Hepatocyte (in vitro differentiated cells): ENCODE results near the gene HAUS7. TPM values are rescaled to one million over a fixed set of nuclear protein-coding genes. Genes with fewer than 3 reads are reported as not detected.

Source experiments
- DNase-seq: peaks from one replicate; pipeline ENCODE4 v3.0.0-alpha.2; 2016; ENCODE audit warnings: low spot score
- H2AFZ ChIP-seq: fragments of 200-600 bp; sonication (generic); 2 replicates; pipeline ENCODE4 v1.6.0; 2016; ENCODE audit warnings: antibody characterized with exemption, mild to moderate bottlenecking
- H3K27ac ChIP-seq: fragments of 200-600 bp; sonication (generic); 2 replicates; pipeline ENCODE4 v1.5.1; 2016; ENCODE audit warnings: mild to moderate bottlenecking
- H3K27me3 ChIP-seq: fragments of 200-600 bp; sonication (generic); 2 replicates; pipeline ENCODE4 v1.6.1; 2016
- H3K36me3 ChIP-seq: fragments of 200-600 bp; sonication (generic); replicated peaks from 2 replicates; pipeline ENCODE4 v1.5.1; 2016; ENCODE audit warnings: low read depth; ENCODE audit not compliant: insufficient read depth
- H3K4me1 ChIP-seq: fragments of 200-600 bp; sonication (generic); 2 replicates; pipeline ENCODE4 v1.5.1; 2016; ENCODE audit warnings: mild to moderate bottlenecking, moderate library complexity; ENCODE audit not compliant: insufficient read depth
- H3K4me2 ChIP-seq: fragments of 200-600 bp; sonication (generic); 2 replicates; pipeline ENCODE4 v1.6.0; 2016
- H3K4me3 ChIP-seq: fragments of 200-600 bp; sonication (generic); 2 replicates; pipeline ENCODE4 v1.5.1; 2016; ENCODE audit warnings: mild to moderate bottlenecking
- H3K79me2 ChIP-seq: fragments of 200-600 bp; sonication (generic); 2 replicates; pipeline ENCODE4 v1.6.0; 2017; ENCODE audit warnings: mild to moderate bottlenecking
- H3K9me2 ChIP-seq: fragments of 200-600 bp; sonication (generic); replicated peaks from 2 replicates; pipeline ENCODE4 v1.6.0; 2017; ENCODE audit warnings: mild to moderate bottlenecking; ENCODE audit not compliant: insufficient read depth
- H3K9me3 ChIP-seq: fragments of 200-600 bp; sonication (generic); 2 replicates; pipeline ENCODE4 v1.5.1; 2016; ENCODE audit warnings: low read depth, mild to moderate bottlenecking
- H4K20me1 ChIP-seq: fragments of 200-600 bp; sonication (generic); 2 replicates; pipeline ENCODE4 v1.6.0; 2016; ENCODE audit warnings: mild to moderate bottlenecking; ENCODE audit not compliant: insufficient read depth, poor library complexity, severe bottlenecking
- EZH2 ChIP-seq: fragments of 200-600 bp; sonication (generic); IDR thresholded peaks from 2 replicates; pipeline ENCODE4 v1.6.1; 2016; ENCODE audit warnings: antibody characterized with exemption, mild to moderate bottlenecking, borderline replicate concordance
- EZH2phosphoT487 ChIP-seq: fragments of 200-600 bp; sonication (generic); IDR thresholded peaks from one replicate; pipeline ENCODE4 v1.6.1; 2018; ENCODE audit warnings: antibody characterized with exemption, mild to moderate bottlenecking, low read depth, moderate library complexity; ENCODE audit not compliant: unreplicated experiment, severe bottlenecking
- WGBS: methylation state at CpG from one replicate; pipeline ENCODE4 v1.1.6; 2016; ENCODE audit warnings: low lambda C conversion rate; ENCODE audit errors: missing lambda C conversion rate; 5-methylcytosine and 5-hydroxymethylcytosine counted together
- polyA plus RNA-seq: library from polyadenylated mRNA; unstranded; fragments of >200 nt; fragmentation: Nextera tagmentation; extraction: Ambion mirVana; gene quantifications from 2 replicates; pipeline ENCODE4 v1.2.1, GENCODE V29; 2016
- total RNA-seq: library from RNA; depleted of rRNA; stranded (reverse); fragments of >200 nt; gene quantifications from 2 replicates; pipeline ENCODE4 v1.2.3, GENCODE V29; 2014
- TF ChIP-seq, protein P1 (sequence below): fragments of 200-600 bp; sonication (generic); IDR thresholded peaks from 2 replicates; pipeline ENCODE4 v1.5.1; 2016; ENCODE audit warnings: antibody characterized with exemption, mild to moderate bottlenecking; ENCODE audit not compliant: poor library complexity

HAUS7 gene
- total and polyA plus RNA-seq, 2 experiments from 2014 or later = 17.5 to 23.1 TPM

DNA sequence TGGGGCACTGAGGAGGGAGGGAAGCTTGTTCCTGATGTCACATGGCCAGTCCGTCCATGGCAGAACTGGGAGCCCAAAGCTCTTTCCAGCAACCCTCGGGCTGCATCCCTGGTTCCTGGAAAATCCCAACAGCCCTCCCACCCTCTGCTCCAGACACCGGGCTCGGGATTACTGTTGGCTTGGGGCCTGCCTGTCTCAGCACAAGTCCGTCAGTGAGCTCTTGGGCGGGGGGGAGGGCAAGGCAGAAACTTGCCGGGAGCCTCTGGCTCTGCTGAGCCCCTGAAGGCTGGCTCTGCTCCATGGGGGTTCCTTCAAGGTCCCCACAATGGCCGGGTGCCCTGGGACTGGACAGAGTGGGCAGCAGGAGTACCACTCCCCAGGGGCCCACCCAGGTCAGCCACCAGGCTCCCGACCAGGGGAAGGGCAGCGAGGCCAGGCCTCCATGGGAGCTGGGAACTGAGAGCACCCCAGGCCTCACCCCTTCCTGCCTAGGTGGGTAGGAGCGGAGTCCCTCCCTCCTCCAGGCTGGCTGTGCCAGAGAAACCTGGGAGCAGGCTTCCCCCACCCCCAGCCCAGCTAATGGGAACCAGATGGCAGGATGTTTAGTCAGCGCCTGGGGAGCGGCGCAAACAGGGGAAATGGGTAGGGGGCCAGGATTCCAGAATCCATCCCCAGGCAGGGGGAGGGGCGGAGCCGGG, 6.4 kb upstream of the HAUS7 start:
- H4K20me1 ChIP-seq = no peaks in the 10 kb centered on the region
- H3K27ac ChIP-seq = peak overlapping the region; percentile 95
- no peak overlapping the region for H2AFZ ChIP-seq
- H3K9me2 ChIP-seq = no peaks in the 10 kb centered on the region
- no peaks in the 10 kb centered on the region for H3K79me2 ChIP-seq
- TF ChIP-seq, protein P1, sequence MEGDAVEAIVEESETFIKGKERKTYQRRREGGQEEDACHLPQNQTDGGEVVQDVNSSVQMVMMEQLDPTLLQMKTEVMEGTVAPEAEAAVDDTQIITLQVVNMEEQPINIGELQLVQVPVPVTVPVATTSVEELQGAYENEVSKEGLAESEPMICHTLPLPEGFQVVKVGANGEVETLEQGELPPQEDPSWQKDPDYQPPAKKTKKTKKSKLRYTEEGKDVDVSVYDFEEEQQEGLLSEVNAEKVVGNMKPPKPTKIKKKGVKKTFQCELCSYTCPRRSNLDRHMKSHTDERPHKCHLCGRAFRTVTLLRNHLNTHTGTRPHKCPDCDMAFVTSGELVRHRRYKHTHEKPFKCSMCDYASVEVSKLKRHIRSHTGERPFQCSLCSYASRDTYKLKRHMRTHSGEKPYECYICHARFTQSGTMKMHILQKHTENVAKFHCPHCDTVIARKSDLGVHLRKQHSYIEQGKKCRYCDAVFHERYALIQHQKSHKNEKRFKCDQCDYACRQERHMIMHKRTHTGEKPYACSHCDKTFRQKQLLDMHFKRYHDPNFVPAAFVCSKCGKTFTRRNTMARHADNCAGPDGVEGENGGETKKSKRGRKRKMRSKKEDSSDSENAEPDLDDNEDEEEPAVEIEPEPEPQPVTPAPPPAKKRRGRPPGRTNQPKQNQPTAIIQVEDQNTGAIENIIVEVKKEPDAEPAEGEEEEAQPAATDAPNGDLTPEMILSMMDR = no peak
- TF ChIP-seq EZH2 (no peak), EZH2phosphoT487 (no peak)
- no peaks in the 10 kb centered on the region for H3K27me3 ChIP-seq
- peak overlapping the region; percentile 62 for H3K4me2 ChIP-seq
- peak; percentile 68 for DNase-seq
- WGBS = 59% methylated on average over 15 of the region's 16 CpGs
- no peaks in the 10 kb centered on the region for H3K36me3 ChIP-seq
- H3K4me3 ChIP-seq = no peak overlapping the region
- peaks cover 11% of the 10 kb centered on the region for H3K4me1 ChIP-seq
- H3K9me3 ChIP-seq = no peaks in the 10 kb centered on the region

DNA sequence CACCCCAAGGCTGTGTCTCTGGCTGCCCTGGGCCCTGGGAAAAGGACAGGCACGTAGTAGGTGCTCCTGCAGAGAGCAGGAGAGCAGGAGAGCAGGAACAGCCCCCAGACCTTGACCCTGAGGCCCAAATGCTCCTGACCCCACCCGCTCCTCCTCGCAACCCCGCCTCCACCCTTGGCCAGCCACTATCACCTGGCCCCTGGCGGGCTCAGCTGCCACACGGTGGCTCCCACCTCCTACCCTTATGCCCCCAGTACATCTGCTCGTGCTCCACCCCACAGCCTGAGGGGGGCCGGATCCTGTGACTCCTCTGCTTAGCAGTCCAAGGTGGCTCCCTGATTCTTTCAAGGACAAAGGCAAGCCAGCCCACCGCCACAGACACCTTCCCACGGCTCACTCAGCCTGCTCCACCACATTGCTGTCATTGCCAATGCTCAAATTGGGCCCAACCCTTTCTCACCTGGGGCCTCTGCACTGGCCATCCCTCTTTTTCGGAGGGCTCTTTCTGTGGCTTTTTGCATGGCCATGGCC, 5.4 kb upstream of the HAUS7 start:
- Histone ChIP-seq H4K20me1 (no peaks in the 10 kb centered on the region), H3K36me3 (no peaks in the 10 kb centered on the region), H3K4me3 (no peak overlapping the region), H2AFZ (no peak overlapping the region), H3K79me2 (no peaks in the 10 kb centered on the region), H3K4me1 (peaks cover 11% of the 10 kb centered on the region), H3K27ac (peak overlapping the region; percentile 95), H3K27me3 (no peaks in the 10 kb centered on the region), H3K4me2 (no peak overlapping the region), H3K9me3 (no peaks in the 10 kb centered on the region), H3K9me2 (no peaks in the 10 kb centered on the region)
- 83% methylated on average over 10 of the region's 11 CpGs for WGBS
- TF ChIP-seq, protein P1 = no peak
- TF ChIP-seq EZH2phosphoT487 (no peak), EZH2 (no peak)
- no peak for DNase-seq

DNA sequence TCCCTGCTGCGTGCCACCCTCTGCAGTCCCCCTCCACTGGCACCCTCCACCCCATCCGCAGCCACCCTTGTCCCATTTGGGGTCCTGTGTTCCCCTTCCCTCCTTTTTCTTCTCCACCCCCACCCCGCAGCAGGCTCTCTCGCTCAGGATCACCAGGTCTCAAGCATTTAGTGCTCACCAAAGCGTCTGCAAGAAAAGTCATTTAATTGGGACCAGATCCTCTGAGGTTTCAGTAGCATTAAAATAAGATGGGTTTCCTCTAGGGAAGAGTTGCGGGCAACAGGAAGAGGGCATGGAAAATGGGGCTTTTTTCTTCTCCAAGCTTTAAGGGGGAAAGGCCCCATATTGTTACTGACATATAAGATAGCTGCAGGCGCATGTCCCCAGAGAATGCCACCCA, 4.9 kb upstream of the HAUS7 start:
- Histone ChIP-seq H3K9me2 (no peaks in the 10 kb centered on the region), H3K27me3 (no peaks in the 10 kb centered on the region), H3K4me1 (peaks cover 11% of the 10 kb centered on the region), H3K27ac (peak overlapping the region; percentile 95), H3K4me3 (no peak overlapping the region), H3K9me3 (no peaks in the 10 kb centered on the region), H4K20me1 (no peaks in the 10 kb centered on the region), H3K4me2 (peak overlapping the region; percentile 71), H3K79me2 (no peaks in the 10 kb centered on the region), H3K36me3 (no peaks in the 10 kb centered on the region), H2AFZ (no peak overlapping the region)
- TF ChIP-seq EZH2 (no peak), EZH2phosphoT487 (no peak)
- TF ChIP-seq, protein P1 = no peak
- 80% methylated on average over 7 of the region's 7 CpGs for WGBS
- no peak for DNase-seq
